Frontal cortex (tissue), 4 donors: ENCODE data around the gene GDF7. TPM values are rescaled to one million over a fixed set of nuclear protein-coding genes. Genes with fewer than 3 reads are reported as not detected.
"Not testable (repeated sequence)": the region's sequence is repeated elsewhere in the genome, so short reads cannot be mapped to it uniquely, and the experiment has no call there.

Source experiments
- DNase-seq, 2 donors: peaks; one replicate each; pipeline ENCODE4 v3.0.0; 2012; ENCODE audit warnings: low spot score in 2 of 2
- FAIRE-seq: peaks from 2 replicates; lab custom pipeline; 2012; peaks lifted over from hg19 to GRCh38; lab: Jason Lieb, UNC
- total RNA-seq: library from RNA; depleted of rRNA; stranded (reverse); fragments of >200 nt; gene quantifications from one replicate; pipeline ENCODE4 v1.2.3, GENCODE V29; 2014
- donor health status: control.
- donor health status: control.
- donor health status: control.

GDF7 gene
- total RNA-seq, 1 donor from 2014 or later, result under 0.01 TPM

- DNase-seq (no peak), FAIRE-seq (no peak)
These were observed 22.7 kb downstream of the GDF7 start for GRCh38 chr2:20689428-20690264.

- FAIRE-seq, result no peak
- no peak for DNase-seq
These were observed 24.3 kb downstream of the GDF7 start for GRCh38 chr2:20691076-20691734.

- DNase-seq (no peak), FAIRE-seq (no peak)
These were observed 25.1 kb downstream of the GDF7 start for GRCh38 chr2:20692081-20692480.

GRCh38 chr2:20693317-20693716 lies 26.4 kb downstream of the GDF7 start:
- no peak for DNase-seq
- no peak for FAIRE-seq

GRCh38 chr2:20696366-20696765 lies 29.4 kb downstream of the GDF7 start:
- FAIRE-seq, result no peak
- DNase-seq, result no peak

- peak; percentile 6 for FAIRE-seq
- DNase-seq, result no peak
These were observed 30.5 kb downstream of the GDF7 start for GRCh38 chr2:20697322-20697934.

- no peak for FAIRE-seq
- no peak for DNase-seq
These were observed 32.1 kb downstream of the GDF7 start for GRCh38 chr2:20698916-20699613.

GRCh38 chr2:20702563-20702962 lies 35.6 kb downstream of the GDF7 start:
- FAIRE-seq (no peak), DNase-seq (no peak)

GRCh38 chr2:20704886-20705285 lies 37.9 kb downstream of the GDF7 start:
- no peak for FAIRE-seq

GRCh38 chr2:20706217-20706616 lies 39.3 kb downstream of the GDF7 start:
- DNase-seq (no peak), FAIRE-seq (no peak)

More at GRCh38 chr2:20704886-20705285, 37.9 kb downstream of the GDF7 start:
- no peak for DNase-seq

- DNase-seq, result no peak
- FAIRE-seq, result no peak
These were observed 39.8 kb downstream of the GDF7 start for GRCh38 chr2:20706786-20707185.

GRCh38 chr2:20707601-20708000 lies 40.7 kb downstream of the GDF7 start:
- DNase-seq (no peak), FAIRE-seq (no peak)

GRCh38 chr2:20711641-20712040 lies 44.7 kb downstream of the GDF7 start:
- FAIRE-seq, DNase-seq: not testable (repeated sequence)

- not testable (repeated sequence) for FAIRE-seq, DNase-seq
These were observed 46.6 kb downstream of the GDF7 start for GRCh38 chr2:20713585-20713984.

- not testable (repeated sequence) for FAIRE-seq
These were observed 47.5 kb downstream of the GDF7 start for GRCh38 chr2:20714412-20714811.

GRCh38 chr2:20716164-20716563 lies 49.2 kb downstream of the GDF7 start:
- not testable (repeated sequence) for DNase-seq, FAIRE-seq

More at GRCh38 chr2:20714412-20714811, 47.5 kb downstream of the GDF7 start:
- not testable (repeated sequence) for DNase-seq

GRCh38 chr2:20717641-20718040 lies 50.7 kb downstream of the GDF7 start:
- no peak for FAIRE-seq

GRCh38 chr2:20722592-20723240 lies 55.8 kb downstream of the GDF7 start:
- FAIRE-seq (no peak), DNase-seq (no peak)

More at GRCh38 chr2:20717641-20718040, 50.7 kb downstream of the GDF7 start:
- DNase-seq, result no peak

- DNase-seq, result no peak
- FAIRE-seq, result no peak
These were observed 56.6 kb downstream of the GDF7 start for GRCh38 chr2:20723543-20723942.
